GM18505 (cell line): Measurements from ENCODE around the gene GHDC.
"Not testable (repeated sequence)": the region's sequence is repeated elsewhere in the genome, so short reads cannot be mapped to it uniquely, and the experiment has no call there.

Experiments used
- ATAC-seq: cut with Tn5 transposase; IDR thresholded peaks from one replicate; pipeline ENCODE4 v1.9.1; 2021; ENCODE audit not compliant: unreplicated experiment
- POLR2A ChIP-seq: IDR thresholded peaks from 4 replicates; pipeline ENCODE4 v1.6.1; 2011; ENCODE audit warnings: borderline replicate concordance; ENCODE audit not compliant: insufficient read depth, insufficient read length; ENCODE audit errors: extremely low read depth

GHDC gene, protein sequence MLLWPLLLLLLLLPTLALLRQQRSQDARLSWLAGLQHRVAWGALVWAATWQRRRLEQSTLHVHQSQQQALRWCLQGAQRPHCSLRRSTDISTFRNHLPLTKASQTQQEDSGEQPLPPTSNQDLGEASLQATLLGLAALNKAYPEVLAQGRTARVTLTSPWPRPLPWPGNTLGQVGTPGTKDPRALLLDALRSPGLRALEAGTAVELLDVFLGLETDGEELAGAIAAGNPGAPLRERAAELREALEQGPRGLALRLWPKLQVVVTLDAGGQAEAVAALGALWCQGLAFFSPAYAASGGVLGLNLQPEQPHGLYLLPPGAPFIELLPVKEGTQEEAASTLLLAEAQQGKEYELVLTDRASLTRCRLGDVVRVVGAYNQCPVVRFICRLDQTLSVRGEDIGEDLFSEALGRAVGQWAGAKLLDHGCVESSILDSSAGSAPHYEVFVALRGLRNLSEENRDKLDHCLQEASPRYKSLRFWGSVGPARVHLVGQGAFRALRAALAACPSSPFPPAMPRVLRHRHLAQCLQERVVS

GRCh38 chr17:42193969-42194899 lies at the start of gene GHDC:
Gene GHDC, minus strand, starts transcription at chr17:42194494. Its CDS starts 913 bp downstream, at chr17:42193581.
- ATAC-seq, result peak; percentile 71
- peak; percentile 71 for TF ChIP-seq POLR2A

DNA sequence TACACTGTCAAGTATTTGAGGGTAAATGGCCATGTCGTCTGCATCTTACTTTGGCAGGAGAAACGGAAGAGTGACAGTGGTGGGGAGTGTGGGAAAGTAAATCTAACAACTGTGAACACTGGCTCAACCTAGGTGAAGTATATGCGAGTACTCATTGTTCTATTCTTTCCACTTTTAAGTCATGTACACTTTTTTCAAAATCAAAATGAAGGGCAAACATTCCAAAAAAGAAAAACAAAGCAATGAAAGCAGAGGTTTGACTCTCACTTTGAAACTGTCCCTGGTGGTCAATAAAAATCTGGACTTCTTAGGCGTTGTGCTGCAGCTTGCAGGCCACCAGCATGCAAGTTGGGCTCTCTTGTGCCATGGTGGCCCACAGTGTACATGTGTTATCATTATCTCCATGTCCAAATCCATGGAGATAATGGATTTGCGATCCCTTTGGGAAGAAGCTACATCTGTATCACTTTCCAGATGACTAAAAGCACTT lies 49.2 kb upstream of the GHDC start:
- TF ChIP-seq POLR2A, result no peak
- no peak for ATAC-seq

DNA sequence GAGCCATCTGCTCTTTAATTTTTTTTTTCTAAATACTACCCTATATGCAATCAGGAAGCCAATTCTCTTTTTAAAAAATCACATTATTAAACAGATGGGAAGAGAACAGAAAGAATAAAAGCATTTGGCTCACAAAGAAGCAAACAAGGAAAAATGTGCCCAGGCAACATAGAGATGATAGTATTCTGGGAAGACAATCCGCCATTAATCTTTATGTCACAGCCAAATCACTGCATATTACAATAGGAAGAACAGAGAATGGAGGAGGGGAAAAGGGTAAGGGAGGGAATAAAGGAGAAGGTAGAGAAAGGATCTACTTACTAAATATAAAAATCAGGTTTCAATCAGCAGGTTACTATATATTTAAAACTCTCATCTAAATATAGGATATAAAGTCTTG lies 47.6 kb upstream of the GHDC start:
- ATAC-seq, result no peak
- no peak for TF ChIP-seq POLR2A

DNA sequence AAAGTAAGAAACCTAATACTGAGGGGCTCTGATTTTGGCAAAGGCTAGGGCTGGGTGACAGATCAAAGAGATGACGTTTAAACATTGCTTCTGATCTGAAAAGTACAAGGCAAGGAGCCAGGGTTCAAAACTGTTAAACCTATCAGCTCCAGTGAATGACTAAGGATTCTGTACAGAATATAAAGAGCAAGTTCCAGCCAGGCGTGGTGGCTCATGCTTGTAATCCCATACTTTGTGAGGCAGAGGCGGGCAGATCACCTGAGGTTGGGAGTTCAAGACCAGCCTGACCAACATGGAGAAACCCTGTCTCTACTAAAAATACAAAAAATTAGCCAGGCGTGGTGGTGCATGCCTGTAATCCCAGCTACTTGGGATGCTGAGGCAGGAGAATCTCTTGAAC lies 46.6 kb upstream of the GHDC start:
- ATAC-seq, result not testable (repeated sequence)

- ATAC-seq, result no peak
- no peak for TF ChIP-seq POLR2A
These were observed 45.9 kb upstream of the GHDC start for GRCh38 chr17:42240201-42240600.

GRCh38 chr17:42239576-42239975 lies 45.3 kb upstream of the GHDC start:
- ATAC-seq, result not testable (repeated sequence)

GRCh38 chr17:42236760-42237159 lies 42.5 kb upstream of the GHDC start:
- TF ChIP-seq POLR2A, result no peak
- no peak for ATAC-seq

DNA sequence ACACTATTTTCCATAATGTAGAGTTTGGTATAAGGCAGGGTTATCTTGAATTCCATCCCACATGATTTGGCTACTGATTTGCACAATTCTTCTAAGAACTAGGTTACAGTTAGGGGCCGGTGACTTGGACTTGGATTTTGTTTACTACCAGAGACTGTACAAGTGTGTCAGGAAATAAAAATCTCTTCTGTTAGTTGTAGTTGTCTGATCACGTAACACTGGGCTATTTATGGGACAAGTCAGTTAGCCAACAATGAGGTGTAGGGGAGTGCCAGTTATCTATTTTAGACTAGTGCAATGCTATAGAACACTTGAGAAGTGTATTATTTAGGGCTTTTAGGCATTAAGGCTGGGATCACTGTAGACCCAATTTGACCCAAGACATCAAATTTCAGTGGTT lies 39.7 kb upstream of the GHDC start:
- ATAC-seq, result no peak
- TF ChIP-seq POLR2A, result no peak

DNA sequence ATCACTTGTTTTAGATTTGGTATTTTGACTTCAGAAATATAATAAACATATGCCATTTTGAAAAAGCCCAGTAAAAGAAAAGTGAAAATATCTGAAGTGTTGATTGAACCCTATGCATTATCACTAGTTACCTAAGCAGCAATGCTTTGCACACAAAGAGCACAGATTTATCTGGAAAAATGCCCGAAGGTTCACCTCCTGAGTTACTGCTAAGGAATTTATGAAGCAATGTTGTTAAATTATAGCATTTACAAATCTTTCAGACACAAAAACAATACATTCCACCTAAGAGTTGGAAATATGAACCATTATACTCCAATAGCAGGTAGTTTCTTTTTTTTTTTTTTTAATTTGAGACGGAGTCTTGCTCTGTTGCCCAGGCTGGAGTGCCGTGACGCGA lies 38.9 kb upstream of the GHDC start:
- ATAC-seq, result no peak

DNA sequence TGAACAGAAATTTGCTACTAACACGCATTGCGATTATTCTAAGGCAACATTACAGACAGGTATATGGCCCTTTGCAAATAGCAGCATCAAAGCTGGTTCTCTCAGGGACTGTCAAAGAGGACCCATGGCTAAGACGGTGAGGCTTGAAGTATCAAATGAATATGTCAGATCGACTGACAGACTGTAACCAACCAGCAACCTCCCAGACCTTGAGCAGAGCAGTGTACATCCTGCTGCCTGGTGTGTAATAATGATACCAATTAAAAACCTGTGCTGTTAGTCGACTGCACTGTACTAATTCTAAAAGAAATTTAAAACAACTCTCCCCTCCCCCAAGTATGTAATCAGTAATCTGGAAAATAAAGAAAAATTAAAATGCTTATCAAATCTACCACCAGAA lies 35.9 kb upstream of the GHDC start:
- no peak for TF ChIP-seq POLR2A

More for the DNA sequence above, 38.9 kb upstream of the GHDC start:
- no peak for TF ChIP-seq POLR2A

DNA sequence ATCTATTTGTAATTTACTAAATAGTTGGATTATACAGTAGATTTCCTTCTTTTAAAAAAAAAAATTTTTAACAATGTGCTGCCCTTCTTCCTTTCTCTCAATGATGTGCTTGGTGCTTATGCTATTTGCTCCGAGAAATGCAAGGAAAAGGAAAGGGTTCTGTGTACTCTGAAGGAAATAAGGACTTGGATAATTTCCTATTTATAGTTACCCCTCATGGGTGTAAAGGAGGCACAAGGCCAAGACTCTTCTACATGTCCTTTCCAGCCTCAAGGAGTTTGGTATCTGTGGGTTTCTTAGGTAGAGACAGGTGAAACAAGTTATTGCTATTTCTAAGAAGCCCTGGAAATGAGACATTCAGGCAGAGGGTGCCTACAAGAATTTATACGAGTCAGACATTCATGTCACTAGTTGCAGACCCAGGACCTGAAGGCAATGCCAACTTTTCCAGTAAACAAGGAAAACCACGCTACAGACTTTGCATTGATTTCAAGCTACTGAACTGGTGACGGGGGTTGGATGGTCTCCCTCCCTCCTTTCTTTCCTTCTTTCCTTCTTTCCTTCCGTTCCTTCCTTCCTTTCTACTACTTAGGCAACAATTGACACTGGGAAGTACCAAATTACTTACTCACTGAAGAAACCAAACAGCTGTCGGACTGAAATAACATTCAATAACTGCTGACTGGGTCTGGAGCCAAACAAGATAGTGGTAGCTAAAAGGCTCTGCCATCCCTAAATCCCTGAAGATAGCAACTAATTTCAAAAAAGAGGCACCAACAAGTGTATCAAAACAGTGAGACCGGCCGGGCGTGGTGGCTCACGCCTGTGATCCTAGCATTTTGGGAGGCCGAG lies 33.8 kb upstream of the GHDC start:
- no peak for ATAC-seq
- no peak for TF ChIP-seq POLR2A

More for the DNA sequence above, 35.9 kb upstream of the GHDC start:
- no peak for ATAC-seq

DNA sequence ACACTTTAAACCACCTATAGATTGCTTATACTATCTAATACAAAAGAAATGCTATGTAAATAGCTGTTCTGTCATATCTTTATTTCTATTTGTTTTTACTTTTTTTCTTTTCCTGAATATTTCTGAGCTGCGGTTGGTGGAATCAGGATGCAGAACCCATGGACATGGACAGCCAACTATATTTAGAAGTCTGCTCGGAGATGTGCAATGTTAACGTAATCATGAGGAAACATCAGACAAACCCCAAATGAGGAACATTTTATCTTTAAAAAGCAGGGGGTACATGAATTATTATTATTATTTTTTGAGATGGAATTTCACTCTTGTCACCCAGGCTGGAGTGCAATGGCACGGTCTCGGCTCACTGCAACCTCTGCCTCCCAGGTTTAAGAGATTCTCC lies 31.4 kb upstream of the GHDC start:
- TF ChIP-seq POLR2A, result no peak
- ATAC-seq, result no peak

GRCh38 chr17:42224651-42225050 lies 30.4 kb upstream of the GHDC start:
- no peak for TF ChIP-seq POLR2A

More at GRCh38 chr17:42224651-42225050, 30.4 kb upstream of the GHDC start:
- no peak for ATAC-seq
